ENCODE results near the gene ATAD3B. TPM values are rescaled to one million over a fixed set of nuclear protein-coding genes. Genes with fewer than 3 reads are reported as not detected.
"Not testable (repeated sequence)": the region's sequence is repeated elsewhere in the genome, so short reads cannot be mapped to it uniquely, and the experiment has no call there.

ATAD3B gene
- total and polyA plus RNA-seq, 4 donors = 6.4 to 14.3 (median 10.3) TPM

GRCh38 chr1:1533176-1533893 lies 61.8 kb downstream of the ATAD3B start:
- not testable (repeated sequence) for H3K4me1 ChIP-seq (ENCODE audit: control insufficient read depth in 4 of 4, insufficient read depth in 4 of 4, low read length in 3 of 4); H3K9me3 ChIP-seq (ENCODE audit: control insufficient read depth in 4 of 4, low read length in 3 of 4); H3K27ac ChIP-seq (ENCODE audit: low read depth in 1 of 2, low read length in 2 of 2); DNase-seq (ENCODE audit: low spot score); H3K4me3 ChIP-seq (ENCODE audit: low read depth in 1 of 3, low read length in 3 of 3); H3K9ac ChIP-seq (ENCODE audit: low read depth in 1 of 2, low read length in 2 of 2); H3K27me3 ChIP-seq (ENCODE audit: control insufficient read depth in 4 of 4, insufficient read depth in 4 of 4, low read length in 3 of 4)
- 71% methylated on average over 20 of the region's 22 CpGs for WGBS
- H3K36me3 ChIP-seq (ENCODE audit: control insufficient read depth in 4 of 4, insufficient read depth in 3 of 4, low read depth in 1 of 4, low read length in 3 of 4) = peaks cover 0 to 15% (median 3%) of the 10 kb centered on the region in 4 donors

- not testable (repeated sequence) for H3K27me3 ChIP-seq (ENCODE audit: control insufficient read depth in 4 of 4, insufficient read depth in 4 of 4, low read length in 3 of 4); H3K9ac ChIP-seq (ENCODE audit: low read depth in 1 of 2, low read length in 2 of 2); H3K27ac ChIP-seq (ENCODE audit: low read depth in 1 of 2, low read length in 2 of 2); H3K36me3 ChIP-seq (ENCODE audit: control insufficient read depth in 4 of 4, insufficient read depth in 3 of 4, low read depth in 1 of 4, low read length in 3 of 4); DNase-seq (ENCODE audit: low spot score); H3K4me1 ChIP-seq (ENCODE audit: control insufficient read depth in 4 of 4, insufficient read depth in 4 of 4, low read length in 3 of 4); H3K9me3 ChIP-seq (ENCODE audit: control insufficient read depth in 4 of 4, low read length in 3 of 4); H3K4me3 ChIP-seq (ENCODE audit: low read depth in 1 of 3, low read length in 3 of 3)
- whole genome bisulfite sequencing = 92% methylated on average over 17 of the region's 18 CpGs
Observed at GRCh38 chr1:1533894-1534291, 62.3 kb downstream of the ATAD3B start.

DNA sequence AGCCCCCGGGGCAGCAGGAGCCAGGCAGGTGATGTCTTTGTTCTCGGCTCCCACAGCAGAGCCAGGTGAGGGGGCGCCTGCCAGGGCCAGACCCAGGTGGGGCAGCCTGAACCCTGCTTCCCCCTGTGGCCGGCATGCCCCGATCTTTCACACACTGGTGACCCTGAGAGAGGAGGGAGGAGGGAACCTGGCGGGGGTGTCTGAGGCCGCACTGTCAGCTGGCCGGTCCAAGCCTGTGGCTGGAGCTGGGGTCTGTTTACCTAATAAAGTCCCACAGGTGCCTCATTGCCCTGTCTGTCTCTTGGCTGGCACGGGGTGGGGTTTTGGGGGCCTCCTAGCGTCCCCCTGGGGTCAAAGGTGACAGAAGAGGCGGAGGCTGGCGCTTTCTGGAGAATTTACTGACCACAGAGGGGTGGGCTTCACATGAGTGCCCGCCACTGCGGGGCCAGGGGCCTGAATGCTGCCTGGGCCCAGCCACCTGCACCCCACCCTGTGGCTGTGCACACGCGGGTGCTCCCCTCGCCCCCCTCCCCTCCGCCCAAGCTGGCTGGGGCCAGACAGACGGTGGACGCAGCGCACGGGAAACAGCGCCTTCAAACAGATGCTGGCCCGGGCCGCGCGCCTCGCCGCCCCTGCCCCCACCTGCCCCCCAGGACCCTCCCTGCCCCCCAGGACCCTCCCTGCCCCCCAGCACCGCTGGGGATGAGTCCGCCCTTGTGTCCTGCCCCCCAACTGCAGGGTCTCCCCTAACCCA lies 63.0 kb downstream of the ATAD3B start:
- Histone ChIP-seq H3K27ac (ENCODE audit: low read depth in 1 of 2, low read length in 2 of 2) (no peak overlapping the region), H3K4me1 (ENCODE audit: control insufficient read depth in 4 of 4, insufficient read depth in 4 of 4, low read length in 3 of 4) (no peaks in the 10 kb centered on the region), H3K27me3 (ENCODE audit: control insufficient read depth in 4 of 4, insufficient read depth in 4 of 4, low read length in 3 of 4) (no peaks in the 10 kb centered on the region), H3K4me3 (ENCODE audit: low read depth in 1 of 3, low read length in 3 of 3) (no peak overlapping the region), H3K9me3 (ENCODE audit: control insufficient read depth in 4 of 4, low read length in 3 of 4) (peaks cover 0 to 2% (median 0%) of the 10 kb centered on the region in 4 donors), H3K9ac (ENCODE audit: low read depth in 1 of 2, low read length in 2 of 2) (no peak overlapping the region), H3K36me3 (ENCODE audit: control insufficient read depth in 4 of 4, insufficient read depth in 3 of 4, low read depth in 1 of 4, low read length in 3 of 4) (peaks cover 0 to 5% (median under 1%) of the 10 kb centered on the region in 4 donors)
- WGBS = 94% methylated on average over 31 of the region's 31 CpGs
- no peak for DNase-seq (ENCODE audit: low spot score)
- TF ChIP-seq, protein P1, sequence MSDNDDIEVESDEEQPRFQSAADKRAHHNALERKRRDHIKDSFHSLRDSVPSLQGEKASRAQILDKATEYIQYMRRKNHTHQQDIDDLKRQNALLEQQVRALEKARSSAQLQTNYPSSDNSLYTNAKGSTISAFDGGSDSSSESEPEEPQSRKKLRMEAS (IDR thresholded peaks at IDR 0.05) = no peak
- TF ChIP-seq, protein P2, sequence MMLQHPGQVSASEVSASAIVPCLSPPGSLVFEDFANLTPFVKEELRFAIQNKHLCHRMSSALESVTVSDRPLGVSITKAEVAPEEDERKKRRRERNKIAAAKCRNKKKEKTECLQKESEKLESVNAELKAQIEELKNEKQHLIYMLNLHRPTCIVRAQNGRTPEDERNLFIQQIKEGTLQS (IDR thresholded peaks at IDR 0.05) = no peak
- no peak for TF ChIP-seq ZBTB33 (IDR thresholded peaks at IDR 0.05)
- no peak for TF ChIP-seq GABPA (IDR thresholded peaks at IDR 0.05 in 1 of 2, conservative IDR thresholded peaks at IDR 0.05 in 1 of 2)
- TF ChIP-seq HNF4G (IDR thresholded peaks at IDR 0.05) = no peak
- no peak for TF ChIP-seq RAD21 (IDR thresholded peaks at IDR 0.05)
- TF ChIP-seq TAF1 (conservative IDR thresholded peaks at IDR 0.05) = no peak
- no peak for TF ChIP-seq JUND (IDR thresholded peaks at IDR 0.05)
- no peak for TF ChIP-seq EGR1 (IDR thresholded peaks at IDR 0.05; ENCODE audit: low read depth in 2 of 2)
- no peak for TF ChIP-seq FOXA2 (IDR thresholded peaks at IDR 0.05)
- no peak for TF ChIP-seq FOXA1 (IDR thresholded peaks at IDR 0.05)
- TF ChIP-seq CTCF (IDR thresholded peaks at IDR 0.05; ENCODE audit: low read depth, low read length, missing input control) = no peak
- no peak for TF ChIP-seq YY1 (IDR thresholded peaks at IDR 0.05)
- no peak for TF ChIP-seq SP1 (IDR thresholded peaks at IDR 0.05)
- TF ChIP-seq, protein P3, sequence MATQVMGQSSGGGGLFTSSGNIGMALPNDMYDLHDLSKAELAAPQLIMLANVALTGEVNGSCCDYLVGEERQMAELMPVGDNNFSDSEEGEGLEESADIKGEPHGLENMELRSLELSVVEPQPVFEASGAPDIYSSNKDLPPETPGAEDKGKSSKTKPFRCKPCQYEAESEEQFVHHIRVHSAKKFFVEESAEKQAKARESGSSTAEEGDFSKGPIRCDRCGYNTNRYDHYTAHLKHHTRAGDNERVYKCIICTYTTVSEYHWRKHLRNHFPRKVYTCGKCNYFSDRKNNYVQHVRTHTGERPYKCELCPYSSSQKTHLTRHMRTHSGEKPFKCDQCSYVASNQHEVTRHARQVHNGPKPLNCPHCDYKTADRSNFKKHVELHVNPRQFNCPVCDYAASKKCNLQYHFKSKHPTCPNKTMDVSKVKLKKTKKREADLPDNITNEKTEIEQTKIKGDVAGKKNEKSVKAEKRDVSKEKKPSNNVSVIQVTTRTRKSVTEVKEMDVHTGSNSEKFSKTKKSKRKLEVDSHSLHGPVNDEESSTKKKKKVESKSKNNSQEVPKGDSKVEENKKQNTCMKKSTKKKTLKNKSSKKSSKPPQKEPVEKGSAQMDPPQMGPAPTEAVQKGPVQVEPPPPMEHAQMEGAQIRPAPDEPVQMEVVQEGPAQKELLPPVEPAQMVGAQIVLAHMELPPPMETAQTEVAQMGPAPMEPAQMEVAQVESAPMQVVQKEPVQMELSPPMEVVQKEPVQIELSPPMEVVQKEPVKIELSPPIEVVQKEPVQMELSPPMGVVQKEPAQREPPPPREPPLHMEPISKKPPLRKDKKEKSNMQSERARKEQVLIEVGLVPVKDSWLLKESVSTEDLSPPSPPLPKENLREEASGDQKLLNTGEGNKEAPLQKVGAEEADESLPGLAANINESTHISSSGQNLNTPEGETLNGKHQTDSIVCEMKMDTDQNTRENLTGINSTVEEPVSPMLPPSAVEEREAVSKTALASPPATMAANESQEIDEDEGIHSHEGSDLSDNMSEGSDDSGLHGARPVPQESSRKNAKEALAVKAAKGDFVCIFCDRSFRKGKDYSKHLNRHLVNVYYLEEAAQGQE (IDR thresholded peaks at IDR 0.05) = no peak
- TF ChIP-seq NR2F2 (IDR thresholded peaks at IDR 0.05) = no peak
- TF ChIP-seq RXRA (IDR thresholded peaks at IDR 0.05) = no peak
- TF ChIP-seq HNF4A (conservative IDR thresholded peaks at IDR 0.05) = no peak

All from liver (tissue), 9 donors.